DMS 273 treated with DMSO at 0.1 percent for 48 hours (cell line): ENCODE measurements around the gene SLC18A2.
"Not testable (repeated sequence)": the region's sequence is repeated elsewhere in the genome, so short reads cannot be mapped to it uniquely, and the experiment has no call there.

Source experiments
- DNase-seq: peaks from one replicate; lab custom pipeline; 2025; lab: John Stamatoyannopoulos, UW

The SLC18A2 gene

DNA sequence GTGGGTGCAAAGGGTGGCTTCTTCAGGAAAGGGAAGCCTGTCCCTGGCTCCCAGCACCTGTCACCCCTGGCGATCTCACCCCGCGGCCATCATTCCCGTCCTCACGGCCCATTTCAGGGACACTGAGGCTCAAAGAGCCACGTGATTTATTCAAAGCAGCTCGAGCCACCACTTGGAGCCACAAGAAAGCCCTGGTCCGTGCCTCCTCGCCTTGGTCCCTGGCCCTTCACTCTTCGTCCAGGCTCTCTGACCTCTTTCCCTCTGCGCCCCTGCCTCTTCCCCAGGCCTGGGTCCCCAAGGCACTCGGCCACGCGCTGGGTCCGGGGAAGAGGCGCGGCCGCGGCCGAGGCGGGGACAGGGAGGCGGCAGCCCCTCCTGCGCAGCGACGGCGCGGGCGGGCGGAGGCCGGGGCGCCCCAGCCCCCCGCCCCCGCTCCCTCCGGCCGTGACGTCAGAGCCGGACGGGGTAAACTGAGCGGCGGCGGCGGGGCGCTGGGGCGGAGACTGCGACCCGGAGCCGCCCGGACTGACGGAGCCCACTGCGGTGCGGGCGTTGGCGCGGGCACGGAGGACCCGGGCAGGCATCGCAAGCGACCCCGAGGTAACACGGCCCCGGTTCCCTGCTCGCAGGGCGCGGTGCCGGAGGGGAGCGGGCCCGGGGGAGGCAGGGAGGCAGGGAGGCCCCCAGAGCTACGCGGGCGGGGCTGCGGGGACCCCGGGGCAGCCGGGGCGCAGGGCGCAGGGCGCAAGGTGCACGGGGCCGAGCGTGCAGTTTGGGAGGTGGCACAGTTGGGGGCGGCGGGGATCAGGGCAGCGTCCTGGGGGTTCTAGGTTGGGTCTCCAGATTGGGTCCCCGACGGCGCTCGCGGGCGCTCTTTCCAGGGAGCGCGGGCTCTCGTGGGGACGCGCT, at the start of gene SLC18A2:
Gene SLC18A2, plus strand, starts transcription at position 494 of the 909 bp plus-strand sequence. CDS start 580 bp downstream, outside the sequence.
- DNase-seq: no peak

DNA sequence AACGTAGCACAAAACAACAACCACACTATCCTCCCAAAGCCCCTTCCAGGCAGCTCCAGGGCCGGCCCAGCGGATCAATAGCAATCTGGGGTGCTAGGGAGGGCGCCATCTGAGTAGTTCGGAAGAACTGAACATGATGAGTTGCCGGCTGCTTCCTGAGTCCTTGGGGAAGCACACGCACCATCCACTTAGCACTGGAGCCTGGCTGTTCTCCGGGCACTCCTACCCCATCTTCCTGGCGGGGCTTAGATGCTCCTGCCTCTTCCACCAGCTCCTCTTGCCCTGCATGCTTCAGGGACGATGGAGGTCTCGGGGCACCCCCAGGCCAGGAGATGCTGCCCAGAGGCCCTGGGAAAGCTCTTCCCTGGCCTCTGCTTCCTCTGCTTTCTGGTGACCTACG, 43.7 kb upstream of the SLC18A2 start, which contains the start of gene KCNK18:
Gene KCNK18, plus strand, starts transcription at position 301 of the 400 bp plus-strand sequence. Its CDS starts 0 bp downstream, at position 301.
- DNase-seq: no peak

DNA sequence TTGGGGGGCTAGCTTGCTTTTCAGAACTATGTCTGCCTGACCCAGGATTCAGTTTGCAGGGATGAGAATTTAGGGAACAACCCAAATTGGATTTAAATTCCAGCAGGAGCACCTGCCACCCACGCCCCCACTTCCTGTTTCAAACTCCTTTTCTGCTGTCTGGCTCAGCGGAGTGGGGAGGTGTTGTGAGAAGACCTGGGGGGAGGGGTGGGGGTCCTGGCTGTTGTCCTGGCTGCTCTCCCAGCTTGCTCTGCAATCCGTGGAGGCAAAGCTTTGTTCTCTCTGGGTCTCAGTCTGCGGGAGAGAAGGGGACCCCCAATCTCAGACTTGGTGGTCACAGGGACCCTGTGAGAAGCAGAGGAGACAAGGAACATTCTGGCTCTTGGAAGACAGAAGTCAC, 42.8 kb upstream of the SLC18A2 start:
- no peak for DNase-seq

DNA sequence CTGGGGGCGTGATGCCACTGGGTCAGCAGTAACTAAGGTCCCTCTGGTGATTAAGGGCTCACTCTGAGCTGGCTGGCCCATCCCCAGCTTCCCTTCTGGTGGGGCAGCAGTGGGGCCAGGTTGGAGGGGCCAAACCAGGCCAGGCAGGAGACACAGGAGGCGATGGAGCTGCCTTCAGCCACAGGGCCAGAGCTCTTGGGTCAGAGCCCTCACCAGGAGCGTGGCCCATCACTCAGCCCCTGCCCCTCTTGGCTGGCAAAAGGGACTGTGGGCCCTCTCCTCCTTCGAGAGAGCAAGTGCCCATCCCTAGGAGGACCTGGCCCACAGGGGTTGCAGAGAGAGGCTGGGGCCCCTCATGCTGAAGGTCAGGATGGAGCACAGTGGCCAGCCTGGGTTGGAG, 39.1 kb upstream of the SLC18A2 start:
- DNase-seq: no peak

DNA sequence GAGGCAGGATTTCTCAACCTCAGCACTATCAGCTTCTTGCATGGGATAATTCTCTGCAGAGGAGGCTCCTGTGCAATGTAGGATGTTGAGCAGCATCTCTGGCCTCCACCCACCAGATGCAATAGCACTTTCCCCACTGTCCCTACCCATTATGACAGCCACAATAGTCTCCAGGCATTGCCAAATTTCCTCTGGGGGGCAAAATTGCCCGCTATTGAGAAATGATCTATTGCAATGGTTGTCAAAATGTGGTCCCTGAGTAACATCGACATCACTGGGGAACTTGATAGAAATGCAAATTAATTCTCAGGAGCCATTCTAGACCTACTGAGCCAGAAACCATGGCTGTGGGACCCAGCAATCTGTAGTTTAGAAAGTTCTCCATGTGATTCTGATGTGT, 36.6 kb upstream of the SLC18A2 start:
- DNase-seq: no peak

DNA sequence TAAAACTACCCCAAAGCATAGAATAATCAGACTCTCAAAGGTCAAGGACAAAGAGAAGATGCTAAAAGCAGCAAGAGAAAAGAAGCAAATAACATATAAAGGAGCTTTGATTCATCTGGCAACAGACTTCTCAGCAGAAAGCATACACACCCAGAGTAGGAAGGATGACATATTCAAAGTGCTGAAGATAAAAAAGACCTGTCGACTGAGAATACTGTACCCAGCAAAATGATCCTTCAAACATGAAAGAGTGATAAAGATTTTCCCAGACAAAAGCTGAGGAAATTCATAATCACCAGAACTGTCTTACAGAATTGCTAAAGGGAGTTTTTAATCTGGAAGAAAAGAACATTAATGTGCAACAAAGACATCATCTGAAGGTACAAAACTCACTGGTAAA, 28.7 kb upstream of the SLC18A2 start:
- DNase-seq: no peak

DNA sequence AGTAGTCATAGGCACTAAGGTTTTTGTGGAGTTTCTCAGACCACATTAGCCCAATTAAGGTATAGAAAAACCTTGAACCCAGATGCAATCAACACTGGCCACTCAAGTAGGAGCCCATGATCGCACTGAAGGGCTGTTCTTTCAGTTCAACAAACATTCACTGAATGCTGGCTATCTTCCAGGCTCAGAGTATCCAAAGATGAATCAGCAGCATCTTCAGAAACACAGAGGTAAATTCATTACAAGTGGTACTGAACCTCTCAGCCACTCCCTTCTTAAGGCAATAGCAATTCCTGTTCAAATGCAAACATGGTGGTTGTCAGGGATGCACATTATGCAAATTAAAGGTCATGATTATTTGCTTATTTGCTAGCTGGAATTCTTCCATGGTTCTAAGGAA, 26.5 kb upstream of the SLC18A2 start:
- no peak for DNase-seq

DNA sequence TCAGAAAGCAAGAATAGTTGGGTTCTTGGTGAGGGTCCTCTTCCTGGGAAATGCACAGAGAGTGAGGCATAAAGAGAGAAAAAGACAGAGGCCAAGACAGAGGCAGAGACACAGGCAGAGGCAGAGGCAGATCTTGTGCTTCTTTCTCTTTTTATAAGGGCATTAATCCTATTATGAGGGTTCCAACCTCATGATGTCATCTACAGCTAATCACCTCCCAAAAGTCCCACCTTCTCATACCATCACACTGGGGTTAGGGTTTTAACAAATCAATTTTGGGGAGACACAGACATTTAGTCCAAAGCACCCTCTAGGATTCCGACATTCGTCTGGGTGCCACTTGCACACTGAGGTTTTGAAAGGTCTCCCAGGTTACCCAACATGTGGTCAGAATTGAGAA, 25.8 kb upstream of the SLC18A2 start:
- no peak for DNase-seq

DNA sequence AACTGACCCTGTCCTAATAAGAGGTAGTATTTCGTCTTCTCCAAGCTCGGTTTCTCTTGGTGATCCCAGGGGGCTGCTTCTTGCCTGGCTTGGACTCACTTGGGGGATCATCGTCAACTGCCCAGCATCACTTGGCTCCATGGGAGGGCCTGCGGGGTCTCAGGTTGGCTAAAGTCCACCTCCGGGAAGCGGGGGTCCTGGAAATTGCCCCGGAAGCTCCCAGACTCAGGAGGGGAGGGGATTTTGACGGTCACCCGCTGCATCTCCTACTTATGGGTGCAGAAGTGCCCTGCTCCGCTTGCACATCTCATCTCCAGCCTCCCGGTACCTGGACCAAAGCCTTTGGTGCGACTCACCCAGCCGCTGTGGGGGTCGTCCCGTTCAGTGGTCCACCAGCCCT, 24.9 kb upstream of the SLC18A2 start:
- no peak for DNase-seq

DNA sequence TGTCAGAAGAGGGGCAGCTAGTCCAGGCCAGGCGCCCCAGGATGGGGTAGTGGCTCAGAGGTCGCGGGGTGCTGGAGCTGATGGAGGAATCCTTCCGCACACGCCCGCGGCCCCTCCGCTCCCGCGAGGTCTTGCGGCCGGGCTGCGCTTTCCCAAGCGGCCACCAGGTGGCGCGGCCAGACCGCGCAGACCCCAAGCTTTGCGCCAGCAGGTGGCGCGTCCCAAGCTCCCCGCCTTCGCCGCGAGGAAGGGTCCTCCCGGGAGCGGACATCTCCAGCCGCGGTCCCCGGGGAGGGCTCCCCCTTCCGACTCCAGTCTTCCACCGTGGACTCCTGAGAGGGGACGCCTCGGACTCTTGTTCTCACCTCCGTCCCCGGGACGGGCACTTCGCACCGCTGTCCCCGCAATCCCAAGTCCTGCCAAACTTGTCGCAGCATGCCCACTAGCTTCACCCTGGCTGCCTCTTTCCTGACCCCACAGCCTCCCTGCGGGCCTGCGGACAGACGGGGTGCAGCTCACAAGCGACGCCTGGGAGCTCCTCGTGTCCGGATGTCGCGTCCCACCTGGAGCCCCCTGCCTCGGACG, 24.2 kb upstream of the SLC18A2 start:
- peak; percentile 5 for DNase-seq

DNA sequence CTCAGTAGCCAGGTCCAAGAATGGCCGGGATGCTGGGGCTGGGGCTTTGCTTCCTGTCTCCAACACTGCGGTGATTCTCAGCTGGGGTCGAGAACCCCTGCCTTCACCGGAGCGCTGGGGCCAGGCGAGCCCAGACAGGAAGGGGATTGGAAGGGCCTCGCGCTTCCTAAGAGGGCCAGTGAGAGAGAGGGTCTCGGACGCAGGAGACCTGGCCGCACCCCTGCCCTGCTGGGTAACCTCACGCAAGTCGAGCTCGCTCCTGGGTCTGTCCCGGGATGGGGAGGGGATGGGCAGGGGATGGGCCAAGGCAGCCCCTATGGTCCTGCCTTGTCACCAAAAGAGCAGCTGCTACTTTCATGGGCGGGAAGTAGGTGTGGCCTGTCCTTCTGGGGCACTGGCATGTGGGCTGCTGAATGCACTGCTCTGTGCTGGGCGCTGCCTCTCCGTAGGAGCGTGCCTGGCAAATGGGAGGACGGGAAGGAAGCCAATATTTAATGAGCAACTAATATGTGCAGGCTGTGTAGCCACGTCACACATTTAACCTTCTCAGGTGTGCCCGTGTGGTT, 23.6 kb upstream of the SLC18A2 start:
- no peak for DNase-seq

DNA sequence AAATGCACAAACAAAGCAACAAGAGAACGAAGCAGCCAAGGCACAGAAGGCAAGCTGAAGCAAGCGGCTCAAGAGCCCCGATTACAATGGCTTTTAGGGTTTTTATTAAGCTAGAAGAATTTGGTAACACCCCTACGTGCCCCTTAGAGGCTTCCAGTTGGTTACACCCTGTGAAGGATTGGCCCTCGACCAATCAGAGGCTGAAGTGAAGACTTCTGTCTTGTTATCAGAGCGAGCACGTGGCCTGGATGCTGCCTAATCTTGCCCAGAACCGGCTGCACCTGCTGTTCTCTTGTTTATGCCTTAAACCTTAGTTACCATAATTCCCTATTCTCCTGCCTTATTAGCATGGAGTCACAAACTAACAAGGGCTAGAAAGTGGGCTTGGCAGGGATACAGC, 22.3 kb upstream of the SLC18A2 start:
- no peak for DNase-seq

DNA sequence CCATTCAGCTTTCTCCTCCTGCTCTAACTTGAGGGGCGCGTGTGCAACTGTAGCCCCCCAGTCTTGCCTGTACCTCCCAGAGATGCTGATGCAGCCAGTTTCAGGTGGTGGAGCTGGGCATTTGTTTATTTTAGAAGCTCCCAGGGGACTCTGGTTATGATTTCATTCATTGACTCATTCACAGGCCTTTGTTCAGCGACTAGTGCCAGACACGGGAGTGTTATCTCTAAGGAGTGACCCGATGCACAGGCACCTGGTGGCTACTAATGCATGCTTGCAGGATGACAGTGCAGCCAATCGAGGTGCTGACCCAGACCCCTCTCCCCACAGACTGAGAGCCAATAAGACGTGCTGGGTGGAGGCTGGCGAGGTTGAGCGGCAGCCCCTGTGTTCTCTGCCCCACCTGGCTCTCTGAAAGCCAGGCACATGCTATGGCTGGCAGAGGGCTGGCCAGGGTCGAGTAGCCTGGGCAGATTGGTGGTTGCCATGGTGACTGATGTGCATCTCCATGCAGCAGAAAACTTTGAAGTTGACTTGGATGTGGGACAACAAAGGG, 19.7 kb upstream of the SLC18A2 start:
- no peak for DNase-seq

DNA sequence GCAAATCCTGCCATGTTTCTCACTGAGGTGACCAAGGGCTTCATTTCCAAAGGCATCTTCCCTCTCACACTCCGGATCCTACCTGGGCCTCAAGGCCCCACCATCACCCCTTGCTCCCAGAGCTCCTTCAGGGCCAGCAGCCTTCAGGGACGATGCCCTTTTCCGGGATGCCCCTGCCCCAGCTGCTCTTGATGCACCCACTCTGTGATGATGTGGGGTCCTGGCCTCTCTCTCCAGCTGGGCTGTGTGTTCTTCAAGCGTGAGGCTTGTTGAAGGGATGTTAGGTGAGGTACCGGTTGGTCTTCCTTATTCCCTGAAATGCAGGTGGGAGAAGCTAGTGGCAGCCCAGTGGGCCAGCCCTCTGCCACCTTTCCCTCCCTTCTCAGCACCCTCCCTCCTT, 18.4 kb upstream of the SLC18A2 start:
- DNase-seq: no peak

DNA sequence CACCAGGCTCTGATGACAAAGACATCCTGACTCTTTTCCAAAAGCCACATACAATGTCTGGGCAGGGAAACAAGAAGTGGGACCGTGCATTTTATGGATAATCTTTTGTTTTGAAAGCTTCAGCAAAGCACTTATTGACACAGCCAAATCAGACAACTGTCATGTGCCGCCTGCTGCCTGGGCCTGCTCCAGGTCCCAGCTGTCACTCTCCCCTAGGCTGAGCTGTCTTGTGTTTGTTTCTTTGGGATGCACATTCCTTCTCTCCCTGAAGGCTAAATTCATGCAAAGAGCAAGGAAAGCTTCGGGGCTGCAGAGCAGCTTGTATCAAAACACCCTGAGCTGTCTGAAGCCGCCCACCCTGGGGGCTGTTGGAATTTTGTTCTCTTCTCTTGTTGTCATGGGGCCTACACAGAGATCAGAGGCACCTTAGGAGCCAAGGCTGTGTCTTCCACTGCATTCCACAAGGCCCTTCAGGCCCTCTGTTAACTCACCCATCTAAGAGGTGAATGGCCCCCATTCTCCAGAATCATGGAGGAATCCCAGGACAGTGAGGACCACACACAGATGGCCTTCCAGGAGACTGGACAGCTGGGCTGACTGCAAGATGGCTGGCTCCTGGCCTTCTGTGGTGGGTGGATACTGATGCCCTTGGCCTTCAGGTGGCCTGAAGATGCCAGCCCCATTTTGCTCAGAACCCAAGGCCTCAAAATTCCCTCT, 17.8 kb upstream of the SLC18A2 start:
- DNase-seq: no peak

DNA sequence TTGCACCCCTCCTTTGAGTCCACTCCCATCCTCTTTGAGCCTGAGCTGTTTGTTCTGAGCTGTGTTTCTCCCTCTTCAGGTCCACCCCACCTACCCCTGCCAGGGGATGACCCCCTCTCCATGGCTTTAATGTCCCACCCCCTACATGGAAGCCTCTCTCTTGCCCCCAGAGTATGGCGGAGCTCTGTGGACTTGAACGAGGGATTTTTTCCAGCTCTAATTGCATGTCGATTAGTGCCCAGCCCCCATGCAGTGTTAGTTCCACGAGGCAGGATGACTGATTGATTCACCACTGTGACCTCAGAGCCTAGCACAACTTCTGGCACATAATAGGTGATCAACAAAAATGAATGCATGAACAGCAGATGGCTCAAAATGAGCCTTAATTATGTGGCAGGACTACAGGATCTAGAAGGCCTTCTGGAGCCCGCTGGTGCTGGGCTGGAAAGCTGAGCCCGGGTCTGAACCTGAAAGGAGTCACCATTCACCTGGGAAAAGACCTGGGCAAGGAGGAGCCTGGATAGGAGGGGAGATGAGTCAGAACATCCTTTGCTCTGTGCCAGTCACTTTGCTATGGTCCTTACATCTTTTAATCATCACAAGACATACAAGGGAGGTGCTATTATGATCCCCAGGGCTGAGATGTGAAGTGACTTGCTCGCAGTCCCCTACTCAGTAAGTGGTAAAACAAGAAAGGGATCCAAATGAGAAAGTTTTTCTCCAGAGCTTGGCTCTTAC, 17.1 kb upstream of the SLC18A2 start:
- DNase-seq: no peak

DNA sequence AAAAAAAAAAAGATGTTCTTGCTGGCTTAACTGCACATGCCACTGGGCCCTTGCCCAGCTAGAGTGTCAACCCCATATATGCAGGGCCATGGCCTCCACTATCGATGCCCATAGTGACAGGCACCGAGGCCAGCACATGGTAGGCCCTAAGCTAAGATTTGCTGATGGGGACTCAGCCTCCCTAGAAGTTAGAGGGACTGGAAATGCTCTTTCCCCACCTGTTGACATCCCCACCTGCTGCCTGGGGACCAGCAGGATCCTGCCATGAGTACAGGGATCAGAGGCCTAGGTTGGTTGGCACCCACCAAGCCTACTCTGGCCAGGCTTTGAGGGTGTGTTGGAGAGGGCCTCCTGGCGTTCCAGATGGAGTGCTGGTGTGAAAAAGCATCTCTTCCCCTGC, 16.0 kb upstream of the SLC18A2 start:
- DNase-seq: no peak

DNA sequence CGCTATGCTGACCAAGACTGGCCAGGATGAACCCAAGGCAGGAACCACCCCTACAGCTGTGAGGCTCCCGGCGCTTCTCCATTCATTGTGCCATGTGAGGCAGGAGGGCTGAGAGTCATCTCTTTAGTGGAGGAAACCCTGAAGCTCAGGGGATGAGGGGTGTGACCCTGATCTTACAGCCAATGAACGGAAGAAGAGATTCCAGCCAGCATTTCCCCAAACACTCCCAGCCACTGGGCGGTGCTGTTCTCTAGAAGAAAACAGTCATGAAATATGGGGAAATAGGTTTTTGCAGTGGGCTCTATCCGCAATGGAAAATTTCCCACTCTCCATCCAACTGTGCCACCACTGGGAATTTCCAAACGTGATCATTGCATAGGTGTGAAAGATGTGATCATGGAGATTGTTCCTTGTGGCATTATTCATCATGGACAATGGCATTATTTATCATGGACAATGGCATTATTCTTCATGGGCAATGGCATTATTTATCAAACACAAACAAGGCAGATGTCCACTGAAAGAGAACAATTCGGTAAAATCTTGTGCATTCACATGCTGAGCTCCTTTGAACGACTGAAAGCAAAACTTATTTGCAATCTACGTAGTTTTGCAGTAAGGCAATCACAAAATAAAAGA, 14.0 kb upstream of the SLC18A2 start:
- DNase-seq: no peak

DNA sequence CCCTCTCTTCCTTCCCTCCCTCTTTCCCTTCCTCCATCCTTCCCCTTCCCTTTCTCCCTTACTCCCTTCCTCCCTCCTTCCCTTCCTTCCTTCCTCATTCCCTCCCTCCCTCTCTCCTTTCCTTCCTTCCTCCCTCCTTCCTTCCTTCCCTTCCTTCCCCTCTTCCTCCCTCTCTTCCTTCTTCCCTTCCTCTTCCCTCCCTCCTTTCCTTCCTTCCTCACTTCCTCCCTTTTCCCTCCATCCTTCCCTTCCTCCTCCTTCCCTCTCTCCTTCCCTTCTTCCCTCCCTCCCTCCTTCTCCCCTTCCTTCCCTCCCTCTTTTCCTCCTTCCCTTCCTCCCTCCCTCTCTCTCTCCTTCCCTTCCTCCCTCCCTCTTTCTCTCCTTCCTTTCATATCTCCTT, 12.7 kb upstream of the SLC18A2 start:
- no peak for DNase-seq

DNA sequence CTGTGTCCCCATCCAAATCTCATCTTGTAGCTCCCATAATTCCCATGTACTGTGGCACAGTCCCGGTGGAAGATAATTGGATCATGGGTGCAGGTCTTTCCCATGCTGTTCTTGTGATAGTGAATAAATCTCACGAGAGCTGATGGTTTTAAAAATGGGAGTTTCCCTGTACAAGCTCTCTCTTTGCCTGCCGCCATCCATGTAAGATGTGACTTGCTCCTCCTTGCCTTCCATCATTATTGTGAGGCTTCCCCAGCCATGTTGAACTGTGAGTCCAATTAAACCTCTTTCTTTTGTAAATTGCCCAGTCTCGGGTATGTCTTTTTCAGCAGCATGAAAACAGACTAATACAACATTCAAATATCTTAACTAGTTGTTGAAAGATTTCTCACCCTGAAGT, 10.8 kb upstream of the SLC18A2 start:
- DNase-seq: not testable (repeated sequence)

DNA sequence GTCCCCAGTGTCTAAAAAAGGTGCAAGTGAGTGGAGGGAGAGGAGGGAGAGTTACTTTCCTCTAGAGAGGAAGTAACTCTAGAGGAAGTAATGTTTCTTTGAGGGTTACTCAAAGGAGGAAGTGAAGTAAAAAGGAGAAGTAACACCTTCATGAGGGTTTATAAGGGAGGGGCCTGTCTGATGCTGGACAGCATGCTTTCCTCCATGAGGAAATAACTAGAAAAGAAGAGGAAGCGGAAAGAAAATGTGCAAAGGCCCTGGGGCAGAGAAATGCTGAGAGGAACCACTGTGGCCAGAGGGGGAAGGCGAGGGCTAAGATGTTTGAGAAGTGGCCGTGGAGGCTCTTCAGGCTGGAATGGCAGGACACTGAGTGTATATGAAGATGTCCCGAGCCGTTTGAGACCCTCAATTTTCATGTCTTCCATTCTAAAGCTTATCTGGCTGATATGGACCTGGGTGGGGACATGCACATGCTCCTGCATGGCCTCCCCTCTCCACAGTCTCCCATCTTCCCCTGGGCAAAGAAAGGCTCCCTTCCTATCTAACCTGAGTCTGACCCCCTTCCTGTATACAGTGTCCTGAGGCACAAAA, 3.4 kb upstream of the SLC18A2 start:
- DNase-seq: no peak
